Activated effector memory CD4-positive, alpha-beta T cell treated with Interleukin-2 at 50 U/mL for 16 hours (primary cell): ENCODE measurements around the gene FKBP1A.

Source experiments
- DNase-seq: peaks from one replicate; pipeline ENCODE4 v3.0.0-alpha.2; 2020

The FKBP1A gene

GRCh38 chr20:1382670-1383069, 10.2 kb downstream of the FKBP1A start:
- DNase-seq: no peak

- no peak for DNase-seq
Observed at GRCh38 chr20:1381753-1382591, 10.9 kb downstream of the FKBP1A start.

- no peak for DNase-seq
Observed at GRCh38 chr20:1378735-1379125, 14.1 kb downstream of the FKBP1A start.

- no peak for DNase-seq
Observed at GRCh38 chr20:1377984-1378734, 14.7 kb downstream of the FKBP1A start.

- no peak for DNase-seq
Observed at GRCh38 chr20:1377341-1377871, 15.4 kb downstream of the FKBP1A start.

GRCh38 chr20:1376408-1377270, 16.2 kb downstream of the FKBP1A start:
- DNase-seq: no peak

GRCh38 chr20:1376007-1376406, 16.8 kb downstream of the FKBP1A start:
- no peak for DNase-seq

- no peak for DNase-seq
Observed at GRCh38 chr20:1375515-1375914, 17.3 kb downstream of the FKBP1A start.

GRCh38 chr20:1374246-1374645, 18.6 kb downstream of the FKBP1A start:
- DNase-seq: no peak

- no peak for DNase-seq
Observed at GRCh38 chr20:1373614-1374013, 19.2 kb downstream of the FKBP1A start.

- no peak for DNase-seq
Observed at GRCh38 chr20:1373036-1373435, 19.8 kb downstream of the FKBP1A start.

- DNase-seq: no peak
Observed at GRCh38 chr20:1371830-1372539, 20.9 kb downstream of the FKBP1A start.

GRCh38 chr20:1371202-1371782, 21.6 kb downstream of the FKBP1A start:
- no peak for DNase-seq

- no peak for DNase-seq
Observed at GRCh38 chr20:1370548-1371110, 22.2 kb downstream of the FKBP1A start.

- no peak for DNase-seq
Observed at GRCh38 chr20:1369970-1370369, 22.9 kb downstream of the FKBP1A start.

GRCh38 chr20:1368448-1369199, 24.2 kb downstream of the FKBP1A start:
- no peak for DNase-seq

GRCh38 chr20:1367479-1367878, 25.4 kb downstream of the FKBP1A start:
- no peak for DNase-seq

GRCh38 chr20:1364106-1364505, 28.7 kb downstream of the FKBP1A start:
- DNase-seq: no peak

GRCh38 chr20:1363522-1363921, 29.3 kb downstream of the FKBP1A start:
- no peak for DNase-seq

- DNase-seq: no peak
Observed at GRCh38 chr20:1362484-1362883, 30.4 kb downstream of the FKBP1A start.
